Body of pancreas (tissue), 4 donors: ENCODE measurements around the gene MUS81. TPM values are rescaled to one million over a fixed set of nuclear protein-coding genes. Genes with fewer than 3 reads are reported as not detected.
A peak's percentile ranks its signal among the peaks of the same experiment; 100 is the strongest.

Source experiments
- ATAC-seq: fragments of 150-250 bp; one replicate; pipeline ENCODE4 v1.9.1; 2016
- DNase-seq, 4 donors: peaks; one replicate each; pipeline ENCODE4 v3.0.0-alpha.2; 2019
- H3K27ac ChIP-seq, 4 donors: fragments of 200-600 bp; sonication (generic); 1 replicate in 3 of 4; 2 replicates in 1 of 4; pipeline versions ENCODE4 v1.5.1 to v1.6.1; 2016 to 2019; ENCODE audit warnings: mild to moderate bottlenecking in 1 of 4, mixed read lengths in 1 of 4, moderate library complexity in 1 of 4
- H3K27me3 ChIP-seq, 2 donors: fragments of 200-600 bp; sonication (generic); one replicate each; pipeline ENCODE4 v1.6.0; 2016; ENCODE audit warnings: mild to moderate bottlenecking in 1 of 2
- H3K36me3 ChIP-seq, 2 donors: fragments of 200-600 bp; sonication (generic); replicated peaks in 1 of 2; 2 replicates each; pipeline ENCODE4 v1.5.1; 2016; ENCODE audit warnings: low read depth in 2 of 2; ENCODE audit not compliant: insufficient read depth in 1 of 2
- H3K4me1 ChIP-seq: fragments of 200-600 bp; sonication (generic); one replicate; pipeline ENCODE4 v1.6.0; 2016
- H3K4me3 ChIP-seq, 2 donors: fragments of 200-600 bp; sonication (generic); 1 replicate in 1 of 2; 2 replicates in 1 of 2; pipeline ENCODE4 v1.5.1; 2016 to 2019
- H3K9me3 ChIP-seq, 3 donors: fragments of 200-600 bp; sonication (generic); 1 replicate in 2 of 3; 2 replicates in 1 of 3; pipeline ENCODE4 v1.5.1; 2016
- POLR2A ChIP-seq, 3 donors: fragments of 450-650 bp; IDR thresholded peaks; one replicate each; pipeline ENCODE4 v1.6.1; 2016; ENCODE audit warnings: antibody characterized with exemption in 3 of 3, mild to moderate bottlenecking in 2 of 3
- WGBS, 2 donors: methylation state at CpG; one replicate each; pipeline ENCODE4 v1.1.5; 2017; 5-methylcytosine and 5-hydroxymethylcytosine counted together
- intact Hi-C: fragments of 100-400 bp; cut with DNase I; formaldehyde crosslinking; loops from one replicate; pipeline ENCODE4 v1.15.1; 2023
- total RNA-seq, 2 donors: library from RNA; depleted of rRNA; stranded (reverse); fragments of >200 nt; gene quantifications; one replicate each; pipeline ENCODE4 v1.1.0, GENCODE V29; 2016
- TF ChIP-seq, protein P1 (sequence below), 7 experiments: fragments of 450-650 bp in 4 of 7; fragments of 200-600 bp in 3 of 7; sonication (generic) in 3 of 7; IDR thresholded peaks; one replicate each; pipeline ENCODE4 v1.5.1; 2016 to 2019; ENCODE audit warnings: antibody characterized with exemption in 7 of 7

MUS81 gene
- total RNA-seq, 2 donors from 2014 or later, result 38.2 to 40.5 TPM

DNA sequence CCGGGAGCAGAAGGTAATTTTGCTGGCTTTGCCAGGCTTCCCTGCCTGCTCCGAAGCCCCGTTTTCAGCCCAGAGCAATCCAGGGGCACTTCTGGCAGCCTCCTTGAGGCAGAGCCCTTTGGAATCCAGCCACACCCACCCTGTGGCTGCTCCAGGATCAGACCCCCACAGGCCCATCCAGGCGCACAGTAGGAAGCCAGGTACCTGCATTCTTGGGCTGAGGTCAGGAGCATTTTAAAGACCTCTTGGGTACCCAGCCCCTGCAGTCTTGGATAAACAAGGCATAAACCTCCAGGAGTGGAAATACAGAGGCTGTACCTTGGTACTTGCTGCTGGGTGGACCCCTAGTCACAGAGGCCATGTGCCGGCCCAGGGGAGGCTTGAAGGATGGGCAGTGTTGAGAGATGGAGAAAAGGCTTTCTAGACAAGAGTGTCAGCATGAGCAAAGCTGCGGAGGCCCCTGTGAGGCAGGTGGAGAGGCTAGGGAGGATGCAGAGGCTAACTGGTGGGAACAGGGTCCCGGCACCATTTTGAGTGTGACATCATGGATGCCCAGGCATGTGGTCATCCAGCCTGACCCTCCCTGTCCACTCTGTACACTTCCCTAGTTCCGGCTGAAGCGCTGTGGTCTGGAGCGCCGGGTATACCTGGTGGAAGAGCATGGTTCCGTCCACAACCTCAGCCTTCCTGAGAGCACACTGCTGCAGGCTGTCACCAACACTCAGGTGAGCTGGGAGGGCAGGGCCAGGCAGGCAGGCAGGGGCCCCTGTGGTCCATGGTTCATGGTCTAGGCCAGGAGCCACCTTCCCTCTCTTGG is 3.9 kb downstream of the MUS81 start:
- Histone ChIP-seq H3K27ac (no peak overlapping the region), H3K36me3 (peaks cover 3 to 20% of the 10 kb centered on the region in 2 donors), H3K4me1 (peaks cover 24% of the 10 kb centered on the region), H3K27me3 (no peaks in the 10 kb centered on the region), H3K4me3 (no peak overlapping the region), H3K9me3 (no peaks in the 10 kb centered on the region)
- TF ChIP-seq POLR2A (IDR thresholded peaks at IDR 0.05), result no peak
- TF ChIP-seq, protein P1, sequence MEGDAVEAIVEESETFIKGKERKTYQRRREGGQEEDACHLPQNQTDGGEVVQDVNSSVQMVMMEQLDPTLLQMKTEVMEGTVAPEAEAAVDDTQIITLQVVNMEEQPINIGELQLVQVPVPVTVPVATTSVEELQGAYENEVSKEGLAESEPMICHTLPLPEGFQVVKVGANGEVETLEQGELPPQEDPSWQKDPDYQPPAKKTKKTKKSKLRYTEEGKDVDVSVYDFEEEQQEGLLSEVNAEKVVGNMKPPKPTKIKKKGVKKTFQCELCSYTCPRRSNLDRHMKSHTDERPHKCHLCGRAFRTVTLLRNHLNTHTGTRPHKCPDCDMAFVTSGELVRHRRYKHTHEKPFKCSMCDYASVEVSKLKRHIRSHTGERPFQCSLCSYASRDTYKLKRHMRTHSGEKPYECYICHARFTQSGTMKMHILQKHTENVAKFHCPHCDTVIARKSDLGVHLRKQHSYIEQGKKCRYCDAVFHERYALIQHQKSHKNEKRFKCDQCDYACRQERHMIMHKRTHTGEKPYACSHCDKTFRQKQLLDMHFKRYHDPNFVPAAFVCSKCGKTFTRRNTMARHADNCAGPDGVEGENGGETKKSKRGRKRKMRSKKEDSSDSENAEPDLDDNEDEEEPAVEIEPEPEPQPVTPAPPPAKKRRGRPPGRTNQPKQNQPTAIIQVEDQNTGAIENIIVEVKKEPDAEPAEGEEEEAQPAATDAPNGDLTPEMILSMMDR (IDR thresholded peaks at IDR 0.05), result no peak
- intact Hi-C loops, result no loop called here
- DNase-seq, result peak in 1 of 4 donors; percentile 10
- no peak for ATAC-seq
- WGBS, 2 donors, result 80 to 83% methylated on average over 7 to 12 of the region's 12 CpGs

DNA sequence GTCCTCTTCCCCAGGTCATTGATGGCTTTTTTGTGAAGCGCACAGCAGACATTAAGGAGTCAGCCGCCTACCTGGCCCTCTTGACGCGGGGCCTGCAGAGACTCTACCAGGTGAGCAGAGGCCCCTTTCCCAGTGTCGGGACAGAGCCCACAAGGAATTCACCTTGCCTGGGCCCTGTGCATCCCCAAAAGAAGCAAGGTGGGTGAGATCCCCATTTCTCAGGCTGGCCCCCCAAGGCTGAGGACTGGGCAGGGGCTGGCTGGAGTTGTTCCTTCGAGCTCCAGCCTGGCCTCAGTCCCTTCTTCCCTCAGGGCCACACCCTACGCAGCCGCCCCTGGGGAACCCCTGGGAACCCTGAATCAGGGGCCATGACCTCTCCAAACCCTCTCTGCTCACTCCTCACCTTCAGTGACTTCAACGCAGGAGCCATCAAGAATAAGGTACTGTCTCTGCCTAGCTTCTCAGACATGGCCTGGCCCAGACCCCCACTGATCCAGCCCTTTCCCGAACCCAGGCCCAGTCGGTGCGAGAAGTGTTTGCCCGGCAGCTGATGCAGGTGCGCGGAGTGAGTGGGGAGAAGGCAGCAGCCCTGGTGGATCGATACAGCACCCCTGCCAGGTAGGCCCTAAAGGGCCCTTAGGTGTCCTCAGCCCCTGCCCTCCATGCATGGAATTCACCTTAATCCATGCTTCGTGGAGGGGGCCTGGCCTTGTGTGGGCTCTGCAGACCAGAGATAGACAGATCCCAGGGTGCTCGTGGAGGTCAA is 4.7 kb downstream of the MUS81 start:
- Histone ChIP-seq H3K9me3 (no peaks in the 10 kb centered on the region), H3K27ac (no peak overlapping the region), H3K36me3 (peaks cover 3 to 20% of the 10 kb centered on the region in 2 donors), H3K4me1 (peaks cover 16% of the 10 kb centered on the region), H3K4me3 (no peak overlapping the region), H3K27me3 (no peaks in the 10 kb centered on the region)
- peak in 1 of 4 donors; percentile 10 for DNase-seq
- no peak for TF ChIP-seq POLR2A (IDR thresholded peaks at IDR 0.05)
- TF ChIP-seq, protein P1 (IDR thresholded peaks at IDR 0.05), result no peak
- whole genome bisulfite sequencing, 2 donors, result 75 to 85% methylated on average over 4 to 18 of the region's 18 CpGs
- ATAC-seq, result no peak
- intact Hi-C loops, result no loop called here

DNA sequence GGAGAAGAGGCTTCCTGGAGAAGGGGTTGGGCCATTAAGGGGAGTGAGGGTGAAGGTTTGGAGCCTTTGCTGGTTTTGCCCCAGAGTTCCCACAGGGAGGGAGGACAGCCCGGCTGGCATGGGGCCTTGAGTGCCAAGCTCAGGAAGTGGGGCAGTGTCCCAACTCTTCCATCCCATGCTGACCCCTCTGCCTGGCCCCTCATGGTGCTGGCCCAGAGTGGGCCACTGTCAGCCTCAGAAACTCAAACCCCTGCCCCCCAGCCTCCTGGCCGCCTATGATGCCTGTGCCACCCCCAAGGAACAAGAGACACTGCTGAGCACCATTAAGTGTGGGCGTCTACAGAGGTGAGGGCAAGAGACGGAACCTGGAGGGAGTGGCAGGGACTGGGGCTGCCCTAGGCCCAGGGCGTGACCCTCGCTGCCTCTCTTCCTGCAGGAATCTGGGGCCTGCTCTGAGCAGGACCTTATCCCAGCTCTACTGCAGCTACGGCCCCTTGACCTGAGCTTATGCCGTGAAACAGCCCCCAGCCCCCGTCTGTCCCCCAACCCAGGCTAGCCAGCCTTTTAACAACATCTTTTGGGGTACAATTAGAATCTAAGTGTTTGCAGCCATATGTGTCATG is 5.4 kb downstream of the MUS81 start:
- intact Hi-C loops, result no loop called here
- WGBS, 2 donors, result 72 to 91% methylated on average over 3 to 8 of the region's 9 CpGs
- DNase-seq (peak in 2 of 4 donors; percentile 10 to 11), ATAC-seq (no peak)
- Histone ChIP-seq H3K27me3 (no peaks in the 10 kb centered on the region), H3K36me3 (peaks cover 3 to 20% of the 10 kb centered on the region in 2 donors), H3K4me3 (no peak overlapping the region), H3K9me3 (no peaks in the 10 kb centered on the region), H3K4me1 (peaks cover 13% of the 10 kb centered on the region), H3K27ac (no peak overlapping the region)
- TF ChIP-seq, protein P1 (IDR thresholded peaks at IDR 0.05), result no peak
- TF ChIP-seq POLR2A (IDR thresholded peaks at IDR 0.05), result no peak

DNA sequence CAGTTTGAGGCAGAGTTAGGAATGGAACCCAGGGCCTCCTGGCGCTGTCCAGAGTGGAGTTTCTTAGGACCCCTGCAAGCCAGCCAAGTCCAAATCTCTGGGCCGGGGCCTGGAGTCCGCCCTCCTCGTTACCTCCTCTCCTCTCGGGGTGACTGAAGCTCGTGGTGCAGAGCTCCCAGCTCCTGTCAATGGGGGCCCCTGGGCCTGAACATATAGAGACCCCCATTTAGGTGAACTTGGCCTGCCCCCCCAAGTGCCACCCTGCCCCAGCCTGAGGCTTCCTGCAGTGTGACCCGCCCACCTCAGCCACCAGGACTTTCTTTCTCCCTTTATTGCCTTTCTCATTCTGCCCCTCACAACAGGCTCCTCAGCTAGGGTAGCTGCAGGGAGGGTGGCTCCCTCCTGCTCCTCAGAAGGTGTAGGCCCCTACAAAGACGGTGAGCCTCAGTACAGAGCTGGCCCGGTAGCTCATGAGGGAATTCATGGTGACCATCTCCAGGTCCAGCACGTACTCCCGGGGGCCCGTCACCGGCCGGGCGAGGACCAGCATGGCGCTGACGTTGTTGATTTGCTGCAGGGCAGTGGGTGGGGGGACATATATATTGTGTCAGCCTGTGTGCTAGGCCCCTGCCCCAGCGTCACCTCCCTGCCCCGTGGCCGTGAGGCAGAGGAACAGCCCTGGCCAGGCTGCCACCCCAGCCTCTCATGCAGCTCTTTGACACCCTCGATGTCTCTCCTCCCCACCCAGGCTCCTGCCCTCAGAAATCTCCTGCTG is 6.5 kb downstream of the MUS81 start:
- TF ChIP-seq POLR2A (IDR thresholded peaks at IDR 0.05), result no peak
- TF ChIP-seq, protein P1 (IDR thresholded peaks at IDR 0.05), result no peak
- H3K4me3 ChIP-seq, result no peak overlapping the region
- H3K27ac ChIP-seq, result no peak overlapping the region
- H3K9me3 ChIP-seq, result no peaks in the 10 kb centered on the region
- DNase-seq (peak in 1 of 4 donors; percentile 12), ATAC-seq (no peak)
- 89 to 93% methylated on average over 21 of the region's 21 CpGs for WGBS, 2 donors
- H3K4me1 ChIP-seq, result peaks cover 11% of the 10 kb centered on the region
- intact Hi-C loops, result no loop called here
- H3K36me3 ChIP-seq, result peaks cover 3 to 20% of the 10 kb centered on the region in 2 donors
- H3K27me3 ChIP-seq, result no peaks in the 10 kb centered on the region
